GM12878 (cell line): ENCODE measurements around the gene FANCB. TPM values are rescaled to one million over a fixed set of nuclear protein-coding genes. Genes with fewer than 3 reads are reported as not detected.

Experiments
- ATAC-seq: fragments of 200-7000 bp; cut with Tn5 transposase; 3 replicates; pipeline ENCODE4 v1.9.1; 2020; ENCODE audit warnings: mild to moderate bottlenecking, moderate library complexity
- BruUV-seq: library from RNA; stranded (reverse); fragments of 400-500 nt; replicated peaks from 2 replicates; lab custom pipeline; 2021; lab: Mats Ljungman, UMichigan
- CTCF ChIA-PET: fragments of 300-600 bp; sonication (Branson Sonifier 250); formaldehyde crosslinking; extraction: SDS; loops from one replicate; lab custom pipeline; 2021; ENCODE audit warnings: inconsistent platforms; lab: Yijun Ruan, JAX
- POLR2A ChIA-PET: fragments of 350-600 bp; formaldehyde crosslinking; extraction: SDS; loops from one replicate; lab custom pipeline; 2021; ENCODE audit warnings: inconsistent platforms; lab: Charles Lee
- RAD21 ChIA-PET: fragments of 300-600 bp; sonication (Branson Sonifier 250); formaldehyde crosslinking; loops from one replicate; lab custom pipeline; 2023; ENCODE audit warnings: antibody characterized with exemption; ENCODE audit not compliant: unreplicated experiment; lab: Charles Lee
- SMC1A ChIA-PET: fragments of 300-600 bp; sonication (Branson Sonifier 250); formaldehyde crosslinking; loops from one replicate; lab custom pipeline; 2023; ENCODE audit not compliant: unreplicated experiment, uncharacterized antibody; lab: Charles Lee
- DNase-seq: peaks from one replicate; pipeline ENCODE4 v3.0.0-alpha.2; 2011; ENCODE audit warnings: low read depth, low spot score
- FAIRE-seq: peaks from 3 replicates; lab custom pipeline; 2011; peaks lifted over from hg19 to GRCh38; lab: Jason Lieb, UNC
- H2AFZ ChIP-seq: 2 replicates; pipeline ENCODE4 v1.6.0; 2011; ENCODE audit warnings: low read depth, low read length, control low read depth; ENCODE audit not compliant: control insufficient read depth
- H3K27ac ChIP-seq: 2 replicates; pipeline ENCODE4 v1.5.1; 2011; ENCODE audit warnings: control low read depth; ENCODE audit not compliant: control insufficient read depth, insufficient read depth
- H3K27me3 ChIP-seq, 2 experiments: replicated peaks in 1 of 2; 2 replicates each; pipeline versions ENCODE4 v1.6.0 to v1.6.1; 2011; ENCODE audit warnings: low read length in 1 of 2; ENCODE audit not compliant: control insufficient read depth in 2 of 2, insufficient read depth in 2 of 2
- H3K36me3 ChIP-seq, 2 experiments: 2 replicates each; pipeline ENCODE4 v1.5.1; 2011; ENCODE audit warnings: low read length in 1 of 2; ENCODE audit not compliant: control insufficient read depth in 2 of 2, insufficient read depth in 2 of 2
- H3K4me1 ChIP-seq: 2 replicates; pipeline ENCODE4 v1.6.1; 2011; ENCODE audit warnings: mild to moderate bottlenecking, low read length, moderate library complexity, mixed read lengths; ENCODE audit not compliant: control insufficient read depth, insufficient read depth
- H3K4me2 ChIP-seq: 2 replicates; pipeline ENCODE4 v1.6.0; 2011; ENCODE audit warnings: control low read depth; ENCODE audit not compliant: control insufficient read depth, insufficient read depth
- H3K4me3 ChIP-seq: fragments of 200-600 bp; sonication (generic); 2 replicates; pipeline ENCODE4 v1.5.1; 2016
- H3K79me2 ChIP-seq: 2 replicates; pipeline ENCODE4 v1.6.0; 2011; ENCODE audit warnings: low read length; ENCODE audit not compliant: control insufficient read depth, insufficient read depth
- H3K9ac ChIP-seq: 2 replicates; pipeline ENCODE4 v1.8.0; 2011; ENCODE audit warnings: low read length, control low read depth, mixed read lengths; ENCODE audit not compliant: control insufficient read depth, insufficient read depth
- H3K9me3 ChIP-seq: replicated peaks from 3 replicates; pipeline ENCODE4 v1.5.1; 2011; ENCODE audit warnings: mild to moderate bottlenecking, low read length; ENCODE audit not compliant: control insufficient read depth, insufficient read depth
- H4K20me1 ChIP-seq: 2 replicates; pipeline ENCODE4 v1.6.0; 2011; ENCODE audit not compliant: control insufficient read depth, insufficient read depth
- MEF2B ChIP-seq: fragments of 450-650 bp; IDR thresholded peaks from 2 replicates; pipeline ENCODE4 v1.6.1; 2018; ENCODE audit warnings: mild to moderate bottlenecking, moderate library complexity; ENCODE audit not compliant: partially characterized antibody, poor library complexity, severe bottlenecking
- SIN3A ChIP-seq: IDR thresholded peaks from 2 replicates; pipeline ENCODE4 v1.6.1; 2012; ENCODE audit warnings: low read depth, low read length, improper control_type of control experiment
- ZBTB11 ChIP-seq: fragments of 450-650 bp; formaldehyde crosslinking; IDR thresholded peaks from 2 replicates; pipeline ENCODE4 v1.5.0; 2022; ENCODE audit warnings: mild to moderate bottlenecking, missing genetic modification characterization
- WGBS: methylation state at CpG from one replicate; pipeline ENCODE4 v1.1.6; 2016; ENCODE audit warnings: low lambda C conversion rate; ENCODE audit not compliant: insufficient replicate concordance, insufficient coverage; ENCODE audit errors: missing lambda C conversion rate; 5-methylcytosine and 5-hydroxymethylcytosine counted together
- in situ Hi-C: fragments of 300-500 bp; cut with MboI; formaldehyde crosslinking; loops from 9 replicates; pipeline ENCODE4 v1.14.3; 2018; ENCODE audit warnings: mixed read lengths
- intact Hi-C: fragments of 100-400 bp; cut with micrococcal nuclease; formaldehyde crosslinking; loops from one replicate; pipeline ENCODE4 v1.14.2; 2022; ENCODE audit not compliant: unreplicated experiment
- polyA plus RNA-seq, 11 experiments: library from polyadenylated mRNA; depleted of rRNA in 4 of 11; unstranded in 6 of 11; stranded (reverse) in 5 of 11; fragments of >200 nt; fragmentation: Nextera tagmentation in 4 of 11; fragmentation: Illumina TruSeq in 1 of 11; extraction: Ambion mirVana in 4 of 11; extraction: Trizol in 1 of 11; gene quantifications; 1 replicate in 1 of 11; 2 replicates in 10 of 11; pipeline versions ENCODE4 v1.2.1 to v1.2.3, GENCODE V29; 2011 to 2016; ENCODE audit warnings: inconsistent platforms in 2 of 11, missing spikeins in 2 of 11, low read depth in 1 of 11
- total RNA-seq, 4 experiments: library from RNA; depleted of rRNA in 3 of 4; stranded (reverse); fragments of >200 nt in 3 of 4; fragmentation: Illumina TruSeq in 1 of 4; extraction: Trizol in 1 of 4; gene quantifications; 2 replicates each; pipeline versions ENCODE4 v1.2.1 to v1.2.3, GENCODE V29; 2013 to 2021

FANCB gene
- total and polyA plus RNA-seq, 10 of the 15 experiments (the other 5 are each of a cell fraction or from before 2014, with no cell fraction given), result 3.0 to 14.6 (median 8.4) TPM

GRCh38 chrX:14916017-14916674, 43.3 kb upstream of the FANCB start:
- H4K20me1 ChIP-seq, result no peaks in the 10 kb centered on the region
- no peaks in the 10 kb centered on the region for H3K27me3 ChIP-seq
- FAIRE-seq, result no peak
- CTCF ChIA-PET, result no interaction called here
- no TSS peak for BruUV-seq
- SMC1A ChIA-PET, result no interaction called here
- RAD21 ChIA-PET, result no interaction called here
- in situ Hi-C loops, result no loop called here
- H3K79me2 ChIP-seq, result no peaks in the 10 kb centered on the region
- POLR2A ChIA-PET, result no interaction called here
- no peak overlapping the region for H2AFZ ChIP-seq
- H3K4me1 ChIP-seq, result no peaks in the 10 kb centered on the region
- no peaks in the 10 kb centered on the region for H3K9me3 ChIP-seq
- no peak for DNase-seq
- H3K27ac ChIP-seq, result no peak overlapping the region
- no peak overlapping the region for H3K4me3 ChIP-seq
- intact Hi-C loops, result no loop called here
- no peak for ATAC-seq
- no peak overlapping the region for H3K4me2 ChIP-seq
- 50% methylated on average over 3 of the region's 3 CpGs for WGBS
- H3K9ac ChIP-seq, result no peak overlapping the region
- no peak for TF ChIP-seq SIN3A
- TF ChIP-seq MEF2B, result no peak
- no peak for TF ChIP-seq ZBTB11
- peaks cover 0 to 3% of the 10 kb centered on the region in 2 experiments; a peak in 2 of 4 replicates for H3K36me3 ChIP-seq
